Measurements from ENCODE around the gene MORC2.

Gene MORC2

DNA sequence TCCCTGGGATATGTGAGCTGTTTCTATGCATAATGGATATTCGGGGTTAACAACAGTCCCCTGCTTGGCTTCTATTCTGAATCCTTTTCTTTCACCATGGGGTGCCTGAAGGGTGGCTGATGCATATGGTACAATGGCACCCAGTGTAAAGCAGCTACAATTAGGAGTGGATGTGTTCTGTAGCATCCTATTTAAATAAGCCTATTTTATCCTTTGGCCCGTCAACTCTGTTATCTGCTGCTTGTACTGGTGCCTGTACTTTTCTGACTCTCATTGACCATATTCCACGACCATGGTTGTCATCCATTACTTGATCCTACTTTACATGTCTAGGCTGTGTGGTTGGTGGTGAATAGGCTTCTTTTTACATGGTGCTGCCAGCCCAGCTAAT lies 1.8 kb upstream of the MORC2 start:
- TF ChIP-seq, protein P1, sequence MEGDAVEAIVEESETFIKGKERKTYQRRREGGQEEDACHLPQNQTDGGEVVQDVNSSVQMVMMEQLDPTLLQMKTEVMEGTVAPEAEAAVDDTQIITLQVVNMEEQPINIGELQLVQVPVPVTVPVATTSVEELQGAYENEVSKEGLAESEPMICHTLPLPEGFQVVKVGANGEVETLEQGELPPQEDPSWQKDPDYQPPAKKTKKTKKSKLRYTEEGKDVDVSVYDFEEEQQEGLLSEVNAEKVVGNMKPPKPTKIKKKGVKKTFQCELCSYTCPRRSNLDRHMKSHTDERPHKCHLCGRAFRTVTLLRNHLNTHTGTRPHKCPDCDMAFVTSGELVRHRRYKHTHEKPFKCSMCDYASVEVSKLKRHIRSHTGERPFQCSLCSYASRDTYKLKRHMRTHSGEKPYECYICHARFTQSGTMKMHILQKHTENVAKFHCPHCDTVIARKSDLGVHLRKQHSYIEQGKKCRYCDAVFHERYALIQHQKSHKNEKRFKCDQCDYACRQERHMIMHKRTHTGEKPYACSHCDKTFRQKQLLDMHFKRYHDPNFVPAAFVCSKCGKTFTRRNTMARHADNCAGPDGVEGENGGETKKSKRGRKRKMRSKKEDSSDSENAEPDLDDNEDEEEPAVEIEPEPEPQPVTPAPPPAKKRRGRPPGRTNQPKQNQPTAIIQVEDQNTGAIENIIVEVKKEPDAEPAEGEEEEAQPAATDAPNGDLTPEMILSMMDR (IDR thresholded peaks at IDR 0.05; ENCODE audit: low read depth, low read length) = no peak
- H3K4me3 ChIP-seq (ENCODE audit: low read depth, low read length) = peak overlapping the region; percentile 84

DNA sequence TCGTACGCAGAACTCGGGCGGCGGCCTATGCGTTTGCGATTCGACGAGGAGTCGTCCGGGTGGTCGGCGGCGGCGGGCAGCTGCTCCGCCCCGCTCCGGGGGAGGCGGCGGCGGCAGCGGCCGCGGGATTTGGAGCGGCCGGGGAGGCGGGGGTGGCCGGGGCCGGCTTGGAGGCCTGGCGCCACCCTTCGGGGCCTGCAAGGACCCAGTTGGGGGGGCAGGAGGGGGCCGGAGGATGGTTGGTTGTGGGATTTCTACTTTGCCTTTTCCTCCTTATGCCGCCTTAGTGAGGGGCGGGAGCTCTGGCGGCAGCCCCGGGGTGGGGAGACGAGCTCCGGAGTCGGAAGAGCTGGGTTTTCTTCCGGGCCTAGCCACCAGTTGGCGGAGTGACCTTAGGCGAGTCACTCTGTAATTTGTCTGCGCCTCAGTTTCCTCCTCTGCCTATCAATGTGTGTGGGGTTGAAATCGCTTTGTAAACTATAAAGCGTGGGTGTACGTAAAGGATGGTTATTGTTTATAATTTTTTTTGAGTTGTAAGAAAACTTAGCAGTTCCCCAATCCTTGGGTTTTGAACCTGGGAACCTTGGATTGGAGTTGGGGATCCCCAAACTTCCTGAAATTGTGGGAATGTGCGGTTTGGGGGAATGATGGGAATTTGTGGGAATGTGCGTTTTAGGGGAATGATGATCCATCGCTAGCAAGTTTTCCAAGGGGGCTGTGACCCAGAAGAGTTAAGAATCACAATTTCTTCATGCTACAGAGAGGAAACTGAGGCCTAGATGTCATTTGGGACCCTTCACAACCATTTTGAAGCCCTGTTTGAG lies 1.2 kb upstream of the MORC2 start:
- TF ChIP-seq, protein P1 (IDR thresholded peaks at IDR 0.05; ENCODE audit: low read depth, low read length) = no peak
- peak overlapping the region; percentile 84 for H3K4me3 ChIP-seq (ENCODE audit: low read depth, low read length)

DNA sequence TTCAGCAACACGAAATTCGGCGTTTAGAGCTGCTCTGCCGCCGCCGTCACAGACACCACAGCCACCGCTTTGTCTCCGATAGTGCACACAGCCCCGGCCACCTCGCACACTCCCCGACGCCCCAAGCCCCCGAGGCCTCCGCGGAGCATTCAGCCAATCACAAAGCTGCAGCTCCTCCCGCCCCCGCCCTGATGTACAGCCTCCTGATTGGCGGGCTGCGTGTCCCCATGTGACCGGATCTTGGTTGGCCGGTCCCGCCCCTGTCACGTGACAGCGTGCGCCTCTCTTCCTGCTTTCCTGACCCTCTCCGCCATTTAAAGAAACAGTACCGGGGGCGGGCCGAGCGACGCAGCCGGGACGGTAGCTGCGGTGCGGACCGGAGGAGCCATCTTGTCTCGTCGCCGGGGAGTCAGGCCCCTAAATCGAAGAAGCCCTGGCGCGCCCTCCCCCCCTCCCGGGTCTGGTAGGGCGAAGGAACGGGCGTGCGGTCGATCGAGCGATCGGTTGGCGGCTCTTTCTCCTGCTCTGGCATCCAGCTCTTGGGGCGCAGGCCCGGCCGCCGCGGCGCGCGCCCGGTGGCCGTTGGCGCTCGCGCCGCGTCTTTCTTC lies 454 bp upstream of the MORC2 start, which contains the start of gene TUG1:
Gene TUG1 (plus strand): TSS at position 342 of the 608 bp plus-strand sequence.
- H3K4me3 ChIP-seq (ENCODE audit: low read depth, low read length) = peak within 1 kb of the TSS; percentile 84
- TF ChIP-seq, protein P1 (IDR thresholded peaks at IDR 0.05; ENCODE audit: low read depth, low read length) = no peak

DNA sequence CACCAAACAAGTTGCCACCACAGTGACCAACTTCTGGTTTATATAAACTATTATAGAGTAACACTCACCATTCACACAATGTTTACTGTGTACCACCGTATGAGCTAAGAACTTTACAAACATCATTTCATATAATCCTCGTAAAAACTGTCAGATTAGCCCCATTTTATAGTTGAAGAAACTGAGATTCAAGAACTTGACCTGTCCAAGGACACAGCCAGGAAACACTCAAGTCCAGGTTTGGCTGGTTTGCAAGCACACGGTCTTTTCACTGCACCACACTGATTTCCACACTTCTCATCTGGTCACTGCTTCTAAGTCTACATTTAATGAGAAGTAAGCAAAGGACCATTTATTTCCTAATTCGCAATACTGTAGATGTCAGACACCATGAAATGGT lies 3.7 kb downstream of the MORC2 start:
- TF ChIP-seq, protein P1 (IDR thresholded peaks at IDR 0.05; ENCODE audit: low read depth, low read length) = no peak
- H3K4me3 ChIP-seq (ENCODE audit: low read depth, low read length) = no peak overlapping the region

DNA sequence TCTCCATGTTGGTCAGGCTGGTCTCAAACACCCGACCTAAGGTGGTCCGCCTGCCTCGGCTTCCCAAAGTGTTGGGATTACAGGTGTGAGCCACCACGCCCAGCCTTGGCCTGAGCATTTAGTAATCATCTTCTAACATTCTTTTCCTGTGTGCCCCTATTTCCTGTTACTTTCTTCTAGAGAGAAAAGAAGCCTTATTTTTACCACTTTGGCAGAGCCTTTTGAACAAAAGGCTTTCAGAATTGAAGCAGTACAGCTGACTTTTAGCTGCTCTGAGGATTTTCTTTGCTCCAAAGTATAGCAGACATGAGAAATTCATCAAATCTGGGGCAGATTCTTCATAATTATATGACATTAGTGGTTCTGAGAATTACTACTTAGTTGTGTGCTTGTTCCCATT lies 13.4 kb downstream of the MORC2 start:
- H3K4me3 ChIP-seq (ENCODE audit: low read depth, low read length) = no peak overlapping the region
- TF ChIP-seq, protein P1 (IDR thresholded peaks at IDR 0.05; ENCODE audit: low read depth, low read length) = no peak

DNA sequence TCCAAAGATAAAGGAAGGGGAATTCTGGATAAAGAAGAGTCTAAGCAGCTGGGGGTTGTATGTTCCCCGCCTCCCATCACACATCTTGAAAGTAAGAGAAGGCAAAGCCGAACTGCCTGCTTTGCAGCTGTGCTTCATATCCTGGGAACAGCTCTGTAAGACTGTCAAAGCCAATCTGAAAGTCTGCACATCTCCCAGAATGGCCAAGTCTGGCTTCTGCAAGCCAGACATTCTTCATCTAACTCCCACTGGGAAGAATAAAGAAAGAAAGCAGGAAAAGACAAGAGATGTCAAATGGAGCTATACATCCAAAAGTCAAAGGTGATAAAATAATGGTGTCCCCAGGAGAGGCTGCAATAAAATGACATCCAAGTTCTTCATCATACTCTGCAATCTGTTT lies 15.4 kb downstream of the MORC2 start:
- H3K4me3 ChIP-seq (ENCODE audit: low read depth, low read length) = no peak overlapping the region
- TF ChIP-seq, protein P1 (IDR thresholded peaks at IDR 0.05; ENCODE audit: low read depth, low read length) = no peak

Data from WI38 (cell line).